ENCODE measurements around the gene PEPD.
"Not testable (repeated sequence)": the region's sequence is repeated elsewhere in the genome, so short reads cannot be mapped to it uniquely, and the experiment has no call there.

DNA sequence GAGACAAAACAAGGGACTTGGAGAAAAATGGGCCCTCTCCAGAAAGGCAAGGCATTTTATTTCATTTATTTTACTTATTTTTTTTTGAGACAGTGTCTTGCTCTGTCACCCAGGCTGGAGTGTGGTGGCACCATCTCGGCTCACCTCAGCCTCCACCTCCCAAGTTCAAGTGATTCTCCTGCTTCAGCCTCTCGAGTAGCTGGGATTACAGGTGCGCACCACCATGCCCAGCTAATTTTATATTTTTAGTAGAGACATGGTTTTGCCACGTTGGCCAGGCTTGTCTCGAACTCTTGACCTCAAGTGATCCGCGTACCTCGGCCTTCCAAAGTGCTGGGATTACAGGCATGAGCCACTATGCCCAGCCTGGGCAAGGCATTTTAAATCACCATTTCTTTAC, 31.0 kb downstream of the PEPD start:
- TF ChIP-seq, protein P1, sequence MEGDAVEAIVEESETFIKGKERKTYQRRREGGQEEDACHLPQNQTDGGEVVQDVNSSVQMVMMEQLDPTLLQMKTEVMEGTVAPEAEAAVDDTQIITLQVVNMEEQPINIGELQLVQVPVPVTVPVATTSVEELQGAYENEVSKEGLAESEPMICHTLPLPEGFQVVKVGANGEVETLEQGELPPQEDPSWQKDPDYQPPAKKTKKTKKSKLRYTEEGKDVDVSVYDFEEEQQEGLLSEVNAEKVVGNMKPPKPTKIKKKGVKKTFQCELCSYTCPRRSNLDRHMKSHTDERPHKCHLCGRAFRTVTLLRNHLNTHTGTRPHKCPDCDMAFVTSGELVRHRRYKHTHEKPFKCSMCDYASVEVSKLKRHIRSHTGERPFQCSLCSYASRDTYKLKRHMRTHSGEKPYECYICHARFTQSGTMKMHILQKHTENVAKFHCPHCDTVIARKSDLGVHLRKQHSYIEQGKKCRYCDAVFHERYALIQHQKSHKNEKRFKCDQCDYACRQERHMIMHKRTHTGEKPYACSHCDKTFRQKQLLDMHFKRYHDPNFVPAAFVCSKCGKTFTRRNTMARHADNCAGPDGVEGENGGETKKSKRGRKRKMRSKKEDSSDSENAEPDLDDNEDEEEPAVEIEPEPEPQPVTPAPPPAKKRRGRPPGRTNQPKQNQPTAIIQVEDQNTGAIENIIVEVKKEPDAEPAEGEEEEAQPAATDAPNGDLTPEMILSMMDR (IDR thresholded peaks at IDR 0.05; ENCODE audit: insufficient read depth, low read length, poor library complexity, severe bottlenecking), result not testable (repeated sequence)
- TF ChIP-seq EZH2phosphoT487 (conservative IDR thresholded peaks at IDR 0.05; ENCODE audit: low read length), result not testable (repeated sequence)
